Heart right ventricle (tissue), 16 donors: ENCODE measurements around the gene FOLR2. TPM values are rescaled to one million over a fixed set of nuclear protein-coding genes. Genes with fewer than 3 reads are reported as not detected.

Source experiments
- ATAC-seq, 8 donors: fragments of 200-7000 bp; cut with Tn5 transposase; one replicate each; pipeline ENCODE4 v1.9.1; 2020; ENCODE audit warnings: mild to moderate bottlenecking in 8 of 8, moderate library complexity in 8 of 8, moderate number of reproducible peaks in 1 of 8
- DNase-seq, 2 donors: peaks; one replicate each; pipeline ENCODE4 v3.0.0-alpha.2; 2020
- H3K27ac ChIP-seq, 10 donors: fragments of 200-600 bp; sonication (generic) in 2 of 10; one replicate each; pipeline versions ENCODE4 v1.5.0 to v1.8.0; 2020 to 2022; ENCODE audit warnings: mild to moderate bottlenecking in 3 of 10
- H3K27me3 ChIP-seq, 7 donors: fragments of 200-600 bp; one replicate each; pipeline ENCODE4 v1.8.0; 2021 to 2022; ENCODE audit warnings: mild to moderate bottlenecking in 2 of 7
- H3K36me3 ChIP-seq, 9 donors: fragments of 200-600 bp; sonication (generic) in 1 of 9; one replicate each; pipeline versions ENCODE4 v1.5.0 to v1.8.0; 2020 to 2022; ENCODE audit warnings: mild to moderate bottlenecking in 2 of 9
- H3K4me1 ChIP-seq, 9 donors: fragments of 200-600 bp; sonication (generic) in 1 of 9; one replicate each; pipeline versions ENCODE4 v1.5.0 to v1.8.0; 2020 to 2022; ENCODE audit warnings: mild to moderate bottlenecking in 4 of 9
- H3K4me3 ChIP-seq, 10 donors: fragments of 200-600 bp; sonication (generic) in 2 of 10; one replicate each; pipeline versions ENCODE4 v1.5.0 to v1.8.0; 2020 to 2022; ENCODE audit warnings: mild to moderate bottlenecking in 7 of 10, moderate library complexity in 2 of 10
- H3K9me3 ChIP-seq, 11 donors: fragments of 200-600 bp in 10 of 11; sonication (generic) in 2 of 11; one replicate each; pipeline versions ENCODE4 v1.5.0 to v1.8.0; 2013 to 2022; ENCODE audit warnings: mild to moderate bottlenecking in 2 of 11, control low read depth in 1 of 11, moderate library complexity in 1 of 11
- CTCF ChIP-seq, 9 donors: fragments of 200-600 bp; sonication (generic) in 2 of 9; IDR thresholded peaks; one replicate each; pipeline versions ENCODE4 v1.5.0 to v1.8.0; 2021 to 2022; ENCODE audit warnings: antibody characterized with exemption in 9 of 9, mild to moderate bottlenecking in 5 of 9, moderate library complexity in 1 of 9
- WGBS, 2 donors: extraction: QIAGEN DNeasy Blood & Tissue Kit; methylation state at CpG; one replicate each; pipeline ENCODE4 v1.1.7; 2013; ENCODE audit warnings: inconsistent platforms in 1 of 2; 5-methylcytosine and 5-hydroxymethylcytosine counted together
- intact Hi-C, 10 donors: fragments of 100-400 bp; cut with DNase I; formaldehyde crosslinking; loops; one replicate each; pipeline versions ENCODE4 v1.11.1 to v1.14.2; 2022
- polyA plus RNA-seq, 2 donors: library from polyadenylated mRNA; stranded (reverse); fragments of 200-250 nt; gene quantifications; one replicate each; pipeline ENCODE4 v1.2.3, GENCODE V29; 2013
- total RNA-seq, 10 donors: library from RNA; stranded (reverse); fragmentation: NEBNext Ultra II Directional in 3 of 10; extraction: Animal tissue kit (Norgen Biotek cat#: 25700) in 3 of 10; gene quantifications; one replicate each; pipeline versions ENCODE4 v1.2.1 to v1.2.4, GENCODE V29; 2021 to 2023
- donor health status: Arrhythmogenic right ventricular cardiomyopathy.
- donor health status: ischemic (EF 13 %, LVEDD 7.1; RV severe dilation, severe dysfunction).
- donor health status: healthy with polysubstance abuse.
- donor health status: DM: no; HTN: yes; CAD: no.
- donor health status: DM: no; HTN: no; CAD: no.
- donor health status: ischemic (EF 25% LVEDD 6.9; RV normal size, moderate dysfunction).
- donor health status: ischemic (EF 25% LVEDD 5.7; RV mildly dilated, moderate dysfunction).
- donor health status: healthy.
- donor health status: DM: yes; HTN: yes; CAD: no.
- donor health status: Ischemic cardiomyopathy.
- donor health status: ischemic (EF 35%, LVEDD 5.7; RV mildly dilated, moderate dysfunction).
- donor health status: nonischemic (EF 11% LVEDD 7.7; RV severe dilation, severe dysfunction).
- donor health status: DM: yes; HTN: yes; CAD: no.
- donor health status: PGD.
- donor health status: ischemic (EF 29% LVEDD 5.4; RV normal size, mild dysfunction).
- donor health status: nonischemic (EF 23%, LVEDD 6.1; RV moderate dilation, normal function).

Gene FOLR2
- total and polyA plus RNA-seq, 12 donors = 6.8 to 84.4 (median 10.4) TPM

GRCh38 chr11:72231396-72232259 lies 15.0 kb downstream of the FOLR2 start:
- WGBS, 2 donors = 73 to 75% methylated on average over 9 of the region's 9 CpGs
- peak overlapping the region in 4 of 10 donors; percentile 5 to 42 (median 32) for H3K27ac ChIP-seq
- no peak overlapping the region for H3K4me3 ChIP-seq
- H3K36me3 ChIP-seq = peaks cover 0 to 99% (median 70%) of the 10 kb centered on the region in 9 donors
- no peaks in the 10 kb centered on the region for H3K9me3 ChIP-seq
- H3K4me1 ChIP-seq = peaks cover 0 to 49% (median 10%) of the 10 kb centered on the region in 9 donors
- TF ChIP-seq CTCF (IDR thresholded peaks at IDR 0.05) = no peak
- no peaks in the 10 kb centered on the region for H3K27me3 ChIP-seq
- DNase-seq (peak; percentile 66 to 74), ATAC-seq (peak; percentile 20 to 67 (median 43))
- intact Hi-C loops = loop anchor here in 2 of 10 donors (10.0 kb wide), 2 partner anchors 183 to 217 kb away; no protein-coding TSS in a partner anchor

GRCh38 chr11:72232260-72233055 lies 15.9 kb downstream of the FOLR2 start:
- H3K9me3 ChIP-seq = no peaks in the 10 kb centered on the region
- 93 to 94% methylated on average over 18 of the region's 18 CpGs for WGBS, 2 donors
- intact Hi-C loops = loop anchor here in 2 of 10 donors (10.0 kb wide), 2 partner anchors 182 to 218 kb away; no protein-coding TSS in a partner anchor
- H3K4me3 ChIP-seq = no peak overlapping the region
- peaks cover 0 to 46% (median 10%) of the 10 kb centered on the region in 9 donors for H3K4me1 ChIP-seq
- H3K27me3 ChIP-seq = no peaks in the 10 kb centered on the region
- H3K27ac ChIP-seq = no peak overlapping the region
- TF ChIP-seq CTCF (IDR thresholded peaks at IDR 0.05) = no peak
- H3K36me3 ChIP-seq = peaks cover 0 to 99% (median 78%) of the 10 kb centered on the region in 9 donors
- DNase-seq (no peak), ATAC-seq (no peak)

GRCh38 chr11:72233056-72233772 lies 16.6 kb downstream of the FOLR2 start:
- intact Hi-C loops = loop anchor here in 2 of 10 donors (10.0 kb wide), 2 partner anchors 182 to 218 kb away; no protein-coding TSS in a partner anchor
- Histone ChIP-seq H3K4me1 (peaks cover 0 to 51% (median 13%) of the 10 kb centered on the region in 9 donors), H3K27me3 (no peaks in the 10 kb centered on the region), H3K4me3 (no peak overlapping the region), H3K27ac (no peak overlapping the region), H3K36me3 (peaks cover 0 to 100% (median 80%) of the 10 kb centered on the region in 9 donors), H3K9me3 (no peaks in the 10 kb centered on the region)
- ATAC-seq (no peak), DNase-seq (no peak)
- WGBS, 2 donors = 93 to 94% methylated on average over 13 of the region's 13 CpGs
- no peak for TF ChIP-seq CTCF (IDR thresholded peaks at IDR 0.05)
